ENCODE measurements around the gene ACLY. TPM values are rescaled to one million over a fixed set of nuclear protein-coding genes. Genes with fewer than 3 reads are reported as not detected.
A peak's percentile ranks its signal among the peaks of the same experiment; 100 is the strongest.
"Not testable (repeated sequence)": the region's sequence is repeated elsewhere in the genome, so short reads cannot be mapped to it uniquely, and the experiment has no call there.

The ACLY gene
- total RNA-seq, 4 donors from 2014 or later = 40.8 to 84.0 (median 61.6) TPM

DNA sequence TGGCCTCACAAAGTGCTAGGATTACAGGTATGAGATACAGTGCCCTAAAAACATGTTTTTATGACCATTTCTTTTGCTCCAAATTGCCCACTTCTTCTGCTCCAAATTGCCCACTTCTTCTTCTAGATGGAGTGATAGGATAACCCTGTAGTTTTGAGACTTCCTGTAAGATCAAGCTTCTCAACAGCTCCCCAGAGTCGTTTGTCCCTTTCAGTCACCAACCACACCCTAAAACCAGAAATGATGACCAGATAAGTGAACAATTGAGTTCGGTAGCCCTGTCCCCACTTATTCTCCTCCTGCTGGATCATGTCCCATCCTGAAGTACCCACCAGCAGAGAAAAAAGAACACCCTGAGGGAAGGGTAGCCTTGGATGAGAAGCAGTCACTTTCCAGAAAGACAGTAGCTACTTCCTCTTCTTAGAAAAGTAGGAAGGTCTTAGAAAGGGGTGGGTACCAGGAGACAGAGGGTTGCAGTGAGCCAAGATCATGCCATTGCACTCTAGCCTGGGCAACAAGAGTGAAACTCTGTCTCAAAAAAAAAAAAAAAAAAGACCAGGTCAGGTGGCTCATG, 14.2 kb upstream of the ACLY start:
- H3K27me3 ChIP-seq = no peaks in the 10 kb centered on the region
- H3K4me3 ChIP-seq = no peak overlapping the region
- H3K27ac ChIP-seq = no peak overlapping the region
- TF ChIP-seq POLR2A (IDR thresholded peaks at IDR 0.05) = no peak
- no peak for TF ChIP-seq POLR2AphosphoS5 (IDR thresholded peaks at IDR 0.05)
- no peak for TF ChIP-seq EP300 (IDR thresholded peaks at IDR 0.05)
- TF ChIP-seq, protein P1, sequence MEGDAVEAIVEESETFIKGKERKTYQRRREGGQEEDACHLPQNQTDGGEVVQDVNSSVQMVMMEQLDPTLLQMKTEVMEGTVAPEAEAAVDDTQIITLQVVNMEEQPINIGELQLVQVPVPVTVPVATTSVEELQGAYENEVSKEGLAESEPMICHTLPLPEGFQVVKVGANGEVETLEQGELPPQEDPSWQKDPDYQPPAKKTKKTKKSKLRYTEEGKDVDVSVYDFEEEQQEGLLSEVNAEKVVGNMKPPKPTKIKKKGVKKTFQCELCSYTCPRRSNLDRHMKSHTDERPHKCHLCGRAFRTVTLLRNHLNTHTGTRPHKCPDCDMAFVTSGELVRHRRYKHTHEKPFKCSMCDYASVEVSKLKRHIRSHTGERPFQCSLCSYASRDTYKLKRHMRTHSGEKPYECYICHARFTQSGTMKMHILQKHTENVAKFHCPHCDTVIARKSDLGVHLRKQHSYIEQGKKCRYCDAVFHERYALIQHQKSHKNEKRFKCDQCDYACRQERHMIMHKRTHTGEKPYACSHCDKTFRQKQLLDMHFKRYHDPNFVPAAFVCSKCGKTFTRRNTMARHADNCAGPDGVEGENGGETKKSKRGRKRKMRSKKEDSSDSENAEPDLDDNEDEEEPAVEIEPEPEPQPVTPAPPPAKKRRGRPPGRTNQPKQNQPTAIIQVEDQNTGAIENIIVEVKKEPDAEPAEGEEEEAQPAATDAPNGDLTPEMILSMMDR (IDR thresholded peaks at IDR 0.05) = no peak
- peaks cover 0 to 22% (median 0%) of the 10 kb centered on the region in 3 donors for H3K4me1 ChIP-seq
- ATAC-seq = no peak
- 60 to 62% methylated on average over 2 of the region's 2 CpGs for WGBS, 2 donors (ENCODE audit: low coverage in 1 of 2)
- no peaks in the 10 kb centered on the region for H3K9me3 ChIP-seq
- H3K36me3 ChIP-seq = peaks cover 0 to 31% of the 10 kb centered on the region in 2 donors

DNA sequence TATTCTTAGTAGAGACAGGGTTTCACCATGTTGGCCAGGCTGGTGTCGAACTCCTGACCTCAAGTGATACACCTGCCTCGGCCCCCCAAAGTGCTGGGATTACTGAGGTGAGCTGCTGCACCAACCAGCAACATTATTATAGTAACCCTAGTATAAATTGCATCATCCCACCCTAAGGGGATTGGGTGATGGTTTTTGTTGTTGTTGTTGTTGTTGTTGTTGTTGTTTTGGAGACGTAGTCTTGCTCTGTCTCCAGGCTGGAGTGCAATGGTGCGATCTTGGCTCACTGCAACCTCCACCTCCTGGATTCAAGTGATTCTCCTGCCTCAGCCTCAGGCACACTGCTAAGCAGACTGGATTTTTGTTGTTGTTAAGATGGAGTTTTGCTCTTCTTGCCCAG, 13.0 kb upstream of the ACLY start:
- Histone ChIP-seq H3K4me1 (peaks cover 0 to 22% (median 0%) of the 10 kb centered on the region in 3 donors), H3K36me3 (peaks cover 0 to 19% of the 10 kb centered on the region in 2 donors)
- not testable (repeated sequence) for H3K27ac ChIP-seq, ATAC-seq, H3K9me3 ChIP-seq, H3K27me3 ChIP-seq, H3K4me3 ChIP-seq
- WGBS, 2 donors (ENCODE audit: low coverage in 1 of 2) = 50% methylated on average over 1 of the region's 4 CpGs; no CpG with 5 or more reads in 1 of the 2 donors

DNA sequence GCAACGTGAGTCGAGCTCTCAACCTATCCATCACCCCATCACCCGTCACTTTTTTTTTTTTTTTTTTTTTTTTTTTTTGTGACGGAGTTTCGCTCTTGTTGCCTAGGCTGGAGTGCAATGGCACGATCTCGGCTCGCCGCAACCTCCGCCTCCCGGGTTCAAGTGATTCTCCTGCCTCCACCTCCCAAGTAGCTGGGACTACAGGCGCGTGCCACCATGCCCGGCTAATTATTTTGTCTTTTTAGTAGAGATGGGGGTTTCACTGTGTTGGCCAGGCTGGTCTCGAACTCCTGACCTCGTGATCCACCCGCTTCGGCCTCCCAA, 12.0 kb upstream of the ACLY start:
- Histone ChIP-seq H3K4me3 (peak overlapping the region; percentile 55 to 66), H3K4me1 (peaks cover 0 to 22% (median 0%) of the 10 kb centered on the region in 3 donors), H3K27ac (peak overlapping the region in 3 of 4 donors; percentile 84 to 85 (median 85))
- not testable (repeated sequence) for H3K27me3 ChIP-seq, H3K9me3 ChIP-seq, H3K36me3 ChIP-seq, ATAC-seq
- WGBS, 2 donors (ENCODE audit: low coverage in 1 of 2) = 0 to 33% methylated on average over 5 to 6 of the region's 18 CpGs

DNA sequence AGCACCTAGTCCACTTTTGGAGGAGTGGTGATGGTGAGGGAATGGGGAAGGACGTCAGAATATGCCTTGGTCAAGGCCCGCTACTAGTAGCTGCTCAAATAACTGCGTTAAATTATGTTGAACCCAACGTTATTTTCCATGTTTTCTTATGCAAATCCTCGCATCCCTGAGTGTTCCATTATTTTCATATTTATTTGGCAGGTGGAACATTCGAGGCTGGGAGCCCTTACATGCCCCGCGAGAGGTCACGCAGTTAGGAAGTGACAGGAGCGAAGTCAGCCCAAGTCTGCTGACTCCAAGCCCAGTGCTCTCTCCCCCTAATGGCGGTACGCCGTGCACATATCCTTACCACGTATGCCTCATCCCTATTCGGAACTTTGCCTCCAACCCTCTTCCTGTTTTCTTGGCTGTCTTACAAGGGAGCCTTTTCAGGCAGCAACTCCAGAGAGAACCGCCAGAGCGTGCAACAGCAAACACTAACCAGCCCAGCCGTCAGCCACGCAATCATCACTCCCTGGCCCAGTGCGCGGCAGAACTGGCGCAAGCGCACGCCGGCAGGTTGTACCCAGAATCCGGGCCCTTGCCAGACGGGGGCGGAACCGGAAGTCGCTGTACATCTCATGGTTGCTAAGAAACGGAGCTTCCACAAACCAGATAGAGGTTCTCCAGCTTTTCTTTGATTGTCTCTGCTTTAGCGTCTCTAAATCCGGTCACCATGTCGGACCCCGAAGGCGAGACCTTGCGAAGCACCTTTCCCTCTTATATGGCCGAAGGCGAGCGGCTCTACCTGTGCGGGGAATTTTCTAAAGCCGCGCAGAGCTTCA, 11.5 kb upstream of the ACLY start, which contains the start of gene ODAD4:
TSS of gene ODAD4 (plus strand) at position 609 of the 824 bp plus-strand sequence. CDS start at position 716, 107 bp downstream.
- H3K27me3 ChIP-seq = no peaks in the 10 kb centered on the region
- TF ChIP-seq, protein P1 (IDR thresholded peaks at IDR 0.05) = peak in 3 of 4 experiments; percentile 56 to 85 (median 83)
- TF ChIP-seq EP300 (IDR thresholded peaks at IDR 0.05) = no peak
- TF ChIP-seq POLR2A (IDR thresholded peaks at IDR 0.05) = peak; percentile 34 to 56
- peak; percentile 87 for TF ChIP-seq POLR2AphosphoS5 (IDR thresholded peaks at IDR 0.05)
- H3K9me3 ChIP-seq = no peaks in the 10 kb centered on the region
- peaks cover 0 to 4% of the 10 kb centered on the region in 2 donors for H3K36me3 ChIP-seq
- peak within 1 kb of the TSS; percentile 84 to 88 (median 85) for H3K27ac ChIP-seq
- 0 to 2% methylated on average over 23 to 29 of the region's 43 CpGs for WGBS, 2 donors (ENCODE audit: low coverage in 1 of 2)
- peak within 1 kb of the TSS; percentile 55 to 66 for H3K4me3 ChIP-seq
- H3K4me1 ChIP-seq = peaks cover 0 to 22% (median 0%) of the 10 kb centered on the region in 3 donors
- peak; percentile 100 for ATAC-seq

DNA sequence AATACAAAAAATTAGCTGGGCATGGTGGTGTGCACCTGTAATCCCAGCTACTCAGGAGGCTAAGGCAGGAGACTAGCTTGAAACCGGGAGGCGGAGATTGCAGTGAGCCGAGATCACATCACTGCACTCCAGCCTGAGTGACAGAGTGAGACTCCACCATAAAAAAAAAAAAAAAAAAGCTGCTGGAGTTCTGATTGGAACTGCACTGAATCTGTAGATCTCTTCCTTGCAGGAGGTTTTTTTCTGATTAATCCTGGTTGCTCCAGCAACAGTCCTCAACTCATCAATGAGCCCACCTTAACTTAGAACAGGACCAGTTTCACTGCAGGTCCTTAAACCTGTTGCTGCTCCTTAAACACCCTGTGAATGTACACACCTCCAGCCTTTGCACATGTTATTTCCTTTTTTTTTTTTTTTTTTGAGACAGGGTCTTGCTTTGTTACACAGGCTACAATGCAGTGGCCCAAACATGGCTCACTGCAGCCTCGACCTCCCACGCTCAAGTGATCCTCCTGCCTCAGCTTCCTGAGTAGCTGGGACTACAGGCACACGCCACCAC, 10.0 kb upstream of the ACLY start:
- TF ChIP-seq POLR2A (IDR thresholded peaks at IDR 0.05) = no peak
- TF ChIP-seq POLR2AphosphoS5 (IDR thresholded peaks at IDR 0.05) = no peak
- TF ChIP-seq, protein P1 (IDR thresholded peaks at IDR 0.05) = no peak
- TF ChIP-seq EP300 (IDR thresholded peaks at IDR 0.05) = no peak
- H3K27ac ChIP-seq = peak overlapping the region in 2 of 4 donors; percentile 84 to 85
- 73% methylated on average over 6 of the region's 6 CpGs; no CpG with 5 or more reads in 1 of the 2 donors for WGBS, 2 donors (ENCODE audit: low coverage in 1 of 2)

More for the DNA sequence above, 10.0 kb upstream of the ACLY start:
- Histone ChIP-seq H3K4me1 (peaks cover 0 to 22% (median 0%) of the 10 kb centered on the region in 3 donors), H3K4me3 (no peak overlapping the region), H3K9me3 (no peaks in the 10 kb centered on the region), H3K36me3 (no peaks in the 10 kb centered on the region), H3K27me3 (no peaks in the 10 kb centered on the region)
- ATAC-seq = no peak
